Activated CD4-positive, alpha-beta T cell treated with anti-CD3 and anti-CD28 coated beads for 36 hours (primary cell): Measurements from ENCODE around the gene XRCC6. TPM values are rescaled to one million over a fixed set of nuclear protein-coding genes. Genes with fewer than 3 reads are reported as not detected.
"Not testable (repeated sequence)": the region's sequence is repeated elsewhere in the genome, so short reads cannot be mapped to it uniquely, and the experiment has no call there.

ENCODE experiments used
- ATAC-seq: fragments of 200-7000 bp; cut with Tn5 transposase; one replicate; pipeline ENCODE4 v1.10.0; 2021; ENCODE audit warnings: mild to moderate bottlenecking, moderate library complexity
- CTCF ChIA-PET: fragments of 350-600 bp; sonication (Branson Sonifier 250); formaldehyde crosslinking; loops from one replicate; lab custom pipeline; 2021; ENCODE audit warnings: antibody characterized with exemption; lab: Charles Lee
- POLR2A ChIA-PET: fragments of 350-600 bp; sonication (Branson Sonifier 250); formaldehyde crosslinking; loops from one replicate; lab custom pipeline; 2021; ENCODE audit warnings: antibody characterized with exemption, inconsistent platforms; lab: Charles Lee
- DNase-seq: peaks from one replicate; pipeline ENCODE4 v3.0.0-alpha.2; 2020
- H3K27ac Mint-ChIP-seq: one replicate; pipeline ENCODE4 v1.8.0; 2021; ENCODE audit warnings: mixed read lengths
- H3K27me3 Mint-ChIP-seq: one replicate; pipeline ENCODE4 v1.8.0; 2021; ENCODE audit warnings: mixed read lengths
- H3K36me3 Mint-ChIP-seq: one replicate; pipeline ENCODE4 v1.8.0; 2021; ENCODE audit warnings: low read depth, mixed read lengths
- H3K4me1 Mint-ChIP-seq: one replicate; pipeline ENCODE4 v1.8.0; 2021; ENCODE audit warnings: mixed read lengths
- H3K4me3 Mint-ChIP-seq: one replicate; pipeline ENCODE4 v1.8.0; 2021; ENCODE audit warnings: mild to moderate bottlenecking, moderate library complexity, mixed read lengths
- H3K9me3 Mint-ChIP-seq: one replicate; pipeline ENCODE4 v1.8.0; 2021; ENCODE audit warnings: low read depth, mixed read lengths
- intact Hi-C, 2 experiments: fragments of 100-400 bp; cut with DNase I in 1 of 2; cut with micrococcal nuclease in 1 of 2; formaldehyde crosslinking; loops; one replicate each; pipeline versions ENCODE4 v1.14.2 to v1.15.1; 2022 to 2024; cut with DNase I, micrococcal nuclease
- total RNA-seq, 2 experiments: library from RNA; stranded (reverse); gene quantifications; one replicate each; pipeline ENCODE4 v1.2.3, GENCODE V29; 2021

Gene XRCC6
- total RNA-seq, 2 experiments from 2014 or later, result 427 to 469 TPM

- peaks cover 5% of the 10 kb centered on the region for H3K36me3 Mint-ChIP-seq
- peaks cover 6% of the 10 kb centered on the region for H3K4me1 Mint-ChIP-seq
- no peak overlapping the region for H3K27ac Mint-ChIP-seq
- H3K9me3 Mint-ChIP-seq, result no peaks in the 10 kb centered on the region
- intact Hi-C loops, result no loop called here
- ATAC-seq (no peak), DNase-seq (no peak)
- no peaks in the 10 kb centered on the region for H3K27me3 Mint-ChIP-seq
- CTCF ChIA-PET, result interaction anchor here (0.9 kb wide), 1 partner anchor 15 kb away, joined by 4 read pairs; no protein-coding TSS in a partner anchor
- POLR2A ChIA-PET, result no interaction called here
- no peak overlapping the region for H3K4me3 Mint-ChIP-seq
These were observed 38.4 kb upstream of the XRCC6 start for GRCh38 chr22:41582694-41583093.

GRCh38 chr22:41584881-41585280, 36.2 kb upstream of the XRCC6 start:
- H3K9me3 Mint-ChIP-seq, result no peaks in the 10 kb centered on the region
- ATAC-seq (no peak), DNase-seq (no peak)
- H3K4me1 Mint-ChIP-seq, result peaks cover 15% of the 10 kb centered on the region
- CTCF ChIA-PET, result interaction anchor here (0.5 kb wide), 1 partner anchor 297 kb away, joined by 3 read pairs; no protein-coding TSS in a partner anchor
- H3K4me3 Mint-ChIP-seq, result no peak overlapping the region
- POLR2A ChIA-PET, result no interaction called here
- intact Hi-C loops, result no loop called here
- H3K36me3 Mint-ChIP-seq, result peaks cover 3% of the 10 kb centered on the region
- H3K27ac Mint-ChIP-seq, result no peak overlapping the region
- no peaks in the 10 kb centered on the region for H3K27me3 Mint-ChIP-seq

- CTCF ChIA-PET, result no interaction called here
- Mint-ChIP-seq H3K27me3 (no peaks in the 10 kb centered on the region), H3K27ac (no peak overlapping the region), H3K36me3 (peaks cover 3% of the 10 kb centered on the region), H3K4me3 (no peak overlapping the region), H3K4me1 (peaks cover 15% of the 10 kb centered on the region), H3K9me3 (no peaks in the 10 kb centered on the region)
- DNase-seq (no peak), ATAC-seq (no peak)
- intact Hi-C loops, result no loop called here
- POLR2A ChIA-PET, result interaction anchor here (0.7 kb wide), 1 partner anchor 168 kb away, joined by 5 read pairs; no protein-coding TSS in a partner anchor
These were observed 35.2 kb upstream of the XRCC6 start for GRCh38 chr22:41585898-41586297.

- CTCF ChIA-PET, result interaction anchor here (0.6 kb wide), 1 partner anchor 334 kb away, joined by 3 read pairs; no protein-coding TSS in a partner anchor
- no peak for DNase-seq
- H3K27ac Mint-ChIP-seq, result no peak overlapping the region
- peaks cover 15% of the 10 kb centered on the region for H3K4me1 Mint-ChIP-seq
- no peaks in the 10 kb centered on the region for H3K9me3 Mint-ChIP-seq
- no peak overlapping the region for H3K4me3 Mint-ChIP-seq
- H3K36me3 Mint-ChIP-seq, result peaks cover 4% of the 10 kb centered on the region
- no peaks in the 10 kb centered on the region for H3K27me3 Mint-ChIP-seq
- no peak for ATAC-seq
- intact Hi-C loops, result no loop called here
- POLR2A ChIA-PET, result interaction anchor here (0.6 to 0.8 kb wide), 3 partner anchors 23 to 110 kb away, joined by 3 to 9 read pairs (median 4); no protein-coding TSS in a partner anchor
These were observed 33.8 kb upstream of the XRCC6 start for GRCh38 chr22:41587347-41587723.

DNA sequence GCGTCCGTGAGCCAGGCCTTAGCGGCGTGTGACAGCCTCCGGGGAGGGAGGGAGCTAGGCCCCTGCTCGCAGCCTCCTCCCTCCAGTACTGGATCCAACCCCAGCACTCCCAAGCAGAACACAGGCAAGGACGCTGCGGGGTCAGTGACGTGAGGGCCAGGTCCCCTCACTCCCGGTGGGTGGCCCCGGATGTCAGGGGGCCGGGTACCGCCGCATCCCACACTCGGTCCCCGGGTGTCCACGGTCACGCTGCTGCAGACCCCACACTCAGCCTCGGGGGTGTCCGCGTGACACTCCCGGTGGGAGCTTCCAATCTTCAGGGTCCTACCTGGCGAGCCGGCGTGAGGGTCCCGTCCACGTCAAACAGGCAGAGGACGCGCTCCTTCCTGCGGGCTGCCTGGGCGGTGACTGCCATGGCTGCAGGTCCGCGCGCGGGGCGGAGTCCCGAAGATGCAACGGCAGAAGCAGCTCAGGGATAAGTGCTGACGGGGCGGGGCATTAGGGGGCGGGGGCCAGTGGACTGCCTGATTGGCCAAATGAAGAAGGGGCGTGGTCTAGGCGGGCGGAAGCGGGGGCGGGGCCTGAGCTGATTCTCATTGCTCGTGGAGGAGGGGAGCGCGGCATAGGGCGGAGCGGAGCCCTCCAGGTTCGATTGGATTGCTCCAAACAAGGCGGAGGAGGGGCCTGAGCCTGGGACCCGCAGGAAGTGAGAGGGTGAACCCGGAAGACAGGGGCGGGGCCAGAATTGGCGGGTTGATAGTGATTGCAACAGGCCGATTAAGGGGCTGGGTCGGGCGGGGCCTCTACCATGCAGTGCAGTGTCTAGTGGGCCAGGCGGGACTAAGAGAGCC, 31.5 kb upstream of the XRCC6 start, which contains the start of gene PMM1:
TSS of gene PMM1 (minus strand) at position 450 of the 851 bp plus-strand sequence. CDS start at position 415, 35 bp downstream.
- peak; percentile 100 for DNase-seq
- Mint-ChIP-seq H3K27me3 (no peaks in the 10 kb centered on the region), H3K4me3 (peak within 1 kb of the TSS; percentile 88), H3K9me3 (no peaks in the 10 kb centered on the region), H3K4me1 (peaks cover 15% of the 10 kb centered on the region), H3K27ac (peak within 1 kb of the TSS; percentile 85), H3K36me3 (peaks cover 4% of the 10 kb centered on the region)
- ATAC-seq, result peak; percentile 99
- CTCF ChIA-PET, result interaction anchor here (0.7 to 1.8 kb wide), 8 partner anchors 8 to 186 kb away, joined by 3 to 6 read pairs (median 5); no protein-coding TSS in a partner anchor
- intact Hi-C loops, result loop anchor here (1.0 kb wide), 10 partner anchors 32 to 733 kb away; partner anchors contain the start of genes DESI1 (in 2 of the 2), POLR3H (in 2 of the 2), XRCC6 (in 2 of the 2) and PHF5A (in 1 of the 2)
- POLR2A ChIA-PET, result interaction anchor here (0.7 to 2.0 kb wide), 14 partner anchors 15 to 733 kb away, joined by 3 to 25 read pairs (median 4); partner anchors contain the start of genes ACO2, CENPM, DESI1 and PHF5A

DNA sequence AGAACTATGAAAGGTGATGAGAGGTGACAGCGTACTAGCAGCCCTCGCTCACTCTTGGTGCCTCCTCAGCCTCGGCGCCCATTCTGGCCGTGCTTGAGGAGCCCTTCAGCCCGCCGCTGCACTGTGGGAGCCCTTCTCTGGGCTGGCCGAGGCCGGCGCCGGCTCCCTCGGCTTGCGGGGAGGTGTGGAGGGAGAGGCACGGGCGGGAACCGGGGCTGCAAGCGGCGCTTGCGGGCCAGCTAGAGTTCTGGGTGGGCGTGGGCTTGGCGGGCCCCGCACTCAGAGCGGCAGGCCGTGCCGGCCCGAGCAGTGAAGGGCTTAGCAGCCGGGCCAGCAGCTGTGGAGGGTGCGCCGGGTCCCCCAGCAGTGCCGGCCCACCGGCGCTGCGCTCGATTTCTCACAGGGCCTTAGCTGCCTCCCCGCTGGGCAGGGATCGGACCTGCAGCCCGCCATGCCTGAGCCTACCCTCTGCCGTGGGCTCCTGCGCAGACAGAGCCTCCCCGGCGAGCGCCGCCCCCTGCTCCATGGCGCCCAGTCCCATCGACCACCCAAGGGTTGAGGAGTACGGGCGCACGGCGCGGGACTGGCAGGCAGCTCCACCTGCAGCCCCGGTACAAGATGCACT, 27.6 kb upstream of the XRCC6 start:
- H3K4me1 Mint-ChIP-seq, H3K36me3 Mint-ChIP-seq, H3K27me3 Mint-ChIP-seq, H3K27ac Mint-ChIP-seq, intact Hi-C loops, H3K4me3 Mint-ChIP-seq, ATAC-seq, POLR2A ChIA-PET, H3K9me3 Mint-ChIP-seq, DNase-seq: not testable (repeated sequence)
- CTCF ChIA-PET, result interaction anchor here (0.6 to 1.0 kb wide), 3 partner anchors 22 to 50 kb away, joined by 3 to 4 read pairs (median 3); no protein-coding TSS in a partner anchor

DNA sequence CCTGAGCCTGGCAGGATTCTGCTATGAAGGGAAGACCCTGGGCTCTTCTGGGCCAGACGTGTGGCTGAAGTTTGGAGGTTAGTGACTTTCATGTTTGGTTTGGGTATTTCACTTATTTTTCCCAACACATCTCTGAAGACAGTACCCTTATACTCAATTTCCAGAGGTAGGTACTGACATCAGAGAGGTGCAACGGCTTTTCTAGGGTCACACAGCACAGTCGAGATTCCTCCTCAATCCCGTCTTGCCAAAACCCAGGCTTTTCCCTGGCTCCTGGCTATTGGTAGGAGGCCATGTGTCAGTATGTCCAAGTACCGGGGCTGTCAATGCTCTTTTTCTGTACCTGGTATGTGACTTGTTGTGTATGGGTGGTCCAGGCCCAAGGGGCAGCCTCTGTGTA, 25.4 kb upstream of the XRCC6 start:
- Mint-ChIP-seq H3K4me1 (no peaks in the 10 kb centered on the region), H3K9me3 (no peaks in the 10 kb centered on the region), H3K4me3 (no peak overlapping the region), H3K27me3 (no peaks in the 10 kb centered on the region), H3K36me3 (peaks cover 12% of the 10 kb centered on the region), H3K27ac (no peak overlapping the region)
- intact Hi-C loops, result loop anchor here in 1 of 2 experiments (5.0 kb wide), 1 partner anchor 193 kb away; no protein-coding TSS in a partner anchor
- POLR2A ChIA-PET, result no interaction called here
- ATAC-seq (no peak), DNase-seq (no peak)
- CTCF ChIA-PET, result no interaction called here

- no peaks in the 10 kb centered on the region for H3K27me3 Mint-ChIP-seq
- no peak overlapping the region for H3K4me3 Mint-ChIP-seq
- DNase-seq (peak; percentile 68), ATAC-seq (peak; percentile 90)
- ChIA-PET POLR2A (no interaction called here), CTCF (interaction anchor here (1.0 to 1.6 kb wide), 4 partner anchors 8 to 193 kb away, joined by 3 to 6 read pairs (median 4); partner anchors contain the start of gene PMM1)
- H3K9me3 Mint-ChIP-seq, result no peaks in the 10 kb centered on the region
- H3K27ac Mint-ChIP-seq, result no peak overlapping the region
- peaks cover 22% of the 10 kb centered on the region for H3K36me3 Mint-ChIP-seq
- intact Hi-C loops, result loop anchor here in 1 of 2 experiments (5.0 kb wide), 1 partner anchor 195 kb away; no protein-coding TSS in a partner anchor
- no peaks in the 10 kb centered on the region for H3K4me1 Mint-ChIP-seq
These were observed 24.1 kb upstream of the XRCC6 start for GRCh38 chr22:41596776-41597634.

GRCh38 chr22:41597635-41597953, 23.5 kb upstream of the XRCC6 start:
- H3K27ac Mint-ChIP-seq, result no peak overlapping the region
- no peak overlapping the region for H3K4me3 Mint-ChIP-seq
- ChIA-PET CTCF (interaction anchor here (1.0 to 1.6 kb wide), 4 partner anchors 8 to 194 kb away, joined by 3 to 6 read pairs (median 4); partner anchors contain the start of gene PMM1), POLR2A (no interaction called here)
- no peak for ATAC-seq
- DNase-seq, result no peak
- no peaks in the 10 kb centered on the region for H3K27me3 Mint-ChIP-seq
- intact Hi-C loops, result loop anchor here in 1 of 2 experiments (5.0 kb wide), 1 partner anchor 195 kb away; no protein-coding TSS in a partner anchor
- no peaks in the 10 kb centered on the region for H3K4me1 Mint-ChIP-seq
- peaks cover 27% of the 10 kb centered on the region for H3K36me3 Mint-ChIP-seq
- no peaks in the 10 kb centered on the region for H3K9me3 Mint-ChIP-seq

DNA sequence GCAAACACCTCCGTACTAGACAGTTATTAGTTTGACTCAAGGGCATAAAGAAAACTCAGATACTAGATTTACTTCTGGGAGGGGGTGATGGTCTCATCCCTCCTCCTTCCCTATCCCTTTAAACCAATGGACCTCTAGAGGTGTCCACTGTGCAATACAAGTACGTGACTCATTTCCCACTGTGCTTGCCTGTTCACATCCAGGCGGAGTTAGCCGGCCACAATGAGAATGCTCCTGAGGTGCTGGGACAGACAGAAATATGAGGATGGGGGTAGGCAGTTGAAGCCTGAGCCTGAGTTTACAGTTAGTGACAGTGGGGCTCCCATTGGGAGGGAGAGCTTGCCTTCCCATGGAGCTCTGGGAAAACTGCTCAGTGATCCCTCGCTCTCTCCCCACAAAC, 23.0 kb upstream of the XRCC6 start:
- no peaks in the 10 kb centered on the region for H3K27me3 Mint-ChIP-seq
- H3K27ac Mint-ChIP-seq, result no peak overlapping the region
- ChIA-PET CTCF (interaction anchor here (0.9 to 1.6 kb wide), 4 partner anchors 9 to 194 kb away, joined by 4 to 6 read pairs (median 4); partner anchors contain the start of gene PMM1), POLR2A (no interaction called here)
- intact Hi-C loops, result loop anchor here in 1 of 2 experiments (5.0 kb wide), 1 partner anchor 196 kb away; no protein-coding TSS in a partner anchor
- H3K9me3 Mint-ChIP-seq, result no peaks in the 10 kb centered on the region
- ATAC-seq (no peak), DNase-seq (no peak)
- H3K4me1 Mint-ChIP-seq, result peaks cover 4% of the 10 kb centered on the region
- peaks cover 32% of the 10 kb centered on the region for H3K36me3 Mint-ChIP-seq
- H3K4me3 Mint-ChIP-seq, result no peak overlapping the region
